Testis (tissue), 2 donors: ENCODE data around the gene PALS2.

Experiments used
- POLR2A ChIP-seq: fragments of 450-650 bp; IDR thresholded peaks from one replicate; pipeline ENCODE4 v1.6.1; 2017; ENCODE audit warnings: antibody characterized with exemption, mild to moderate bottlenecking, moderate library complexity
- TF ChIP-seq, protein P1 (sequence below), 3 experiments: fragments of 450-650 bp in 2 of 3; fragments of 200-600 bp in 1 of 3; sonication (generic) in 1 of 3; IDR thresholded peaks; one replicate each; pipeline ENCODE4 v1.5.1; 2016 to 2019; ENCODE audit warnings: antibody characterized with exemption in 3 of 3, mild to moderate bottlenecking in 2 of 3, moderate library complexity in 1 of 3

DNA sequence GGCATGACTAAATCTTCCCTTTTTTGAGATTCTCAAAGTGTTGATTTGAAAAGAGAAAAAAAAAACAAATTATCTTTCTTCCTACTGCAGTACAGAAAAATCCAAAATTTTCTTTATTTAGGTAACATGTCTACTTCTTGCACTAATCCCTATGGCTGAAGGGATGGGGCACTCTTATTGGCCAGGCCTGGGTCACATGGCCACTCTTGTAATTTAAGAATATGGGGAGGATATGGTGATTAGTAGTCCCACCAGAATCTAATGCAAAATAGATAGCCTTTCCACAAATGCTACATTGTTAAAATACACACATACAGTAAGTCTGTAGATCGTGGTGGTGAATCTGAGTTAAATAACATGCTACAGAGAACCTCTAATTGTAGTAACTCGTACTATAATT, 7.0 kb upstream of the PALS2 start:
- TF ChIP-seq, protein P1, sequence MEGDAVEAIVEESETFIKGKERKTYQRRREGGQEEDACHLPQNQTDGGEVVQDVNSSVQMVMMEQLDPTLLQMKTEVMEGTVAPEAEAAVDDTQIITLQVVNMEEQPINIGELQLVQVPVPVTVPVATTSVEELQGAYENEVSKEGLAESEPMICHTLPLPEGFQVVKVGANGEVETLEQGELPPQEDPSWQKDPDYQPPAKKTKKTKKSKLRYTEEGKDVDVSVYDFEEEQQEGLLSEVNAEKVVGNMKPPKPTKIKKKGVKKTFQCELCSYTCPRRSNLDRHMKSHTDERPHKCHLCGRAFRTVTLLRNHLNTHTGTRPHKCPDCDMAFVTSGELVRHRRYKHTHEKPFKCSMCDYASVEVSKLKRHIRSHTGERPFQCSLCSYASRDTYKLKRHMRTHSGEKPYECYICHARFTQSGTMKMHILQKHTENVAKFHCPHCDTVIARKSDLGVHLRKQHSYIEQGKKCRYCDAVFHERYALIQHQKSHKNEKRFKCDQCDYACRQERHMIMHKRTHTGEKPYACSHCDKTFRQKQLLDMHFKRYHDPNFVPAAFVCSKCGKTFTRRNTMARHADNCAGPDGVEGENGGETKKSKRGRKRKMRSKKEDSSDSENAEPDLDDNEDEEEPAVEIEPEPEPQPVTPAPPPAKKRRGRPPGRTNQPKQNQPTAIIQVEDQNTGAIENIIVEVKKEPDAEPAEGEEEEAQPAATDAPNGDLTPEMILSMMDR (IDR thresholded peaks at IDR 0.05) = no peak
- no peak for TF ChIP-seq POLR2A
